ENCODE data around the gene C1orf116.

The C1orf116 gene

DNA sequence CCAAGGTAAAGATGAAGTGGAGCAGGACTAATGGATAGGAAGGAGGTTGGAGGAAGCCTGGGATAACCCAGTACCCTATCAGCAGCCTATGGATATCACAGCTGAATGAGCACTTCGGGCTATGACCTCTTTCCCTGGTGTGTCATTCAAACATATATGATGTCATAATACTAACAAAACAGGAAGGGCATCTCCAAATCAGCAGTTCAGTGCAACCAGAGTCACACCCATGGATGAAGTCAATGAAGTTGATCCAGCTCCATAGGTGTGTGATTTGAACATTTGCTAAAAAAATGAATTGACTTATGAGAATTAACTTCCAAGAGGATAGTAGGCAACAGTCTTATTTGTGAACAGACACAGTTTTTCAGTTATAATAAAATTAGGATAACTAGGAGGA lies 1.7 kb upstream of the C1orf116 start:
- no peak for DNase-seq

DNA sequence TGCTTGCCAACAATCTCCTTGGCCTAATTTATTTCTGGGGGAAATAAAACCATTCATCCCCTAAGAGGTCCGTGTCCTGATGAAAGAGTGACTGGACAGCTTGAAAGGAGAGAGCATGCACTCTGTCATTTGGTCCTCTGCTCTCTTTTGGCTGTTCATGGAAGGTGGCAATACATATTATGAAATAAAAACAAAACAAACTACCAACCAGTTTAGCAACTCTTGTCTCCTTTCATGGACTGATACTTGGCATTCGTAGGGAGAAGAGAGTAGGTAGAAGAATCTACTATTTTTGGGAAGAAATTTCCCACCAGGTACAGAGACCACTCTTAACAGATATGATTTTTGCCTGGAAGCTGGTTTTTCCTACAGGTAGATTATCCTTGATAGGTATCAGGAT lies 746 bp upstream of the C1orf116 start:
- DNase-seq = no peak

DNA sequence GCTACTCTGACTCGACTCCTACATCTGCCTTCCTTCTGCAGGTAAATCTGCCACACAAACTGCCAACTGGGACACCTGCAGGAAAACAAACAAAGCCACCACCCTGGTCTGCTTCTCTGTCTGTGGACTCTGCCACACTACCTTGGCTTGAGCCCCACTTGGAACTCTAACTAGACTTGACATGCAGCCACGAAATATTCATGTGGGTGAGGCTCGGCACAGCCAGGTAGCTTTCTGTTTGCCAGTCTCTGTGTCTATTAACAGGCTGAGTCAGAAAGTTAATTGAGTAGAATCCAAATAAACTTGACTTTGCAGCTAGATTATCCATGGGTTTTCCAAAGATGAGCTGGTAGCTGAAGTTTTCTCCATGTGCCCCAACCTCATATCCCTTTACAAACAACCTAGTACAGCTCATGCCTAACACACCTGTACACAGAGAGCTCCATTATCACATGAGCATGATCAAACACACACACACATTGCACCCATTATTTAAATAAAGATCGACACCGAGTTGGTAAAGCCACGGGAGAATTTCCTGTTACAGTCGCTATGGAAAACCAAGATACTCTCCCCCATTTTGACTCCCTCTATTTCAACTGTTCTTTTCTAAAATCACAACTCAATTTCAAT lies 808 bp downstream of the C1orf116 start:
- no peak for DNase-seq

DNA sequence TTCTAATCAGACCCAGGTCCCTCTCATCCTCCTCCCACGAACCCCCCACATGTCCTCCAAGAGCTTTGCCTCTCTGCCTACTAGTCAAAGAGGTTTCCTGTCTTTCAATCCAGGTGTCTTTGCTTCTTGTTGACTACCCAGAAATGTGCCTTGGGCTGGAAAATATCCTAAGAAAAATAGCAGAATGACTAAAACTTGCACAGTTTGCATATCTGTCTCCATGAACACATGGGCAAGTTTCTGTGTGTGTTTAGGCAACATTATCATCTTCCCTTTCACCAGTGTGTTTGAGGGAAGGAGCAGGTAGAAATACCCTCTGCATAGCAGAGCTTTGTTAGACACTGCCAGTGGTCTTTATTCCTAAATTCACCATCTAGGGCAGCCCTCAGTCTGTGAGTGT lies 1.5 kb downstream of the C1orf116 start:
- DNase-seq = no peak

DNA sequence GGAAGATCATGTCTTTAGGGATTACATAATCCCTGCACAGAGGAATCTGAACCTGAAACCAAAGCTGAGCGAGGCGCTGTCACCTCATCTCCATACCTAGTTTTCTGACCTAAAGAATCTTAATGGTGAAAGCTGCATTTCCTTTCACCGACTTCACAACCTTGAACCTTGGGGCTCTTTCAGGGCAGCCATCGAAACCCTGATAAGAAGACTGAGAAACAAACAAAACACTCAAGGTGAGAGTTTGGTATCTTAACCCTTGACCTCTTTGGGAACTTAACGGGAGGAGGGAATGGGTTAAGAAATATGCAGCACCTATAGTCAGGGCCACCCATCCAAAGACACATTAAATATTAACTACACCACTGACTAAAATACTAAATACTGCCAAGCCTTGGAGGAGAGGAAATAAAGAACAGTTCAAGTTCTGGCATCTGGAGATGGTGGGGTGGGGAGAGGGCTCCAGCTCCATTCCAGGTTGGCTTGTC lies 2.0 kb downstream of the C1orf116 start:
- no peak for DNase-seq

DNA sequence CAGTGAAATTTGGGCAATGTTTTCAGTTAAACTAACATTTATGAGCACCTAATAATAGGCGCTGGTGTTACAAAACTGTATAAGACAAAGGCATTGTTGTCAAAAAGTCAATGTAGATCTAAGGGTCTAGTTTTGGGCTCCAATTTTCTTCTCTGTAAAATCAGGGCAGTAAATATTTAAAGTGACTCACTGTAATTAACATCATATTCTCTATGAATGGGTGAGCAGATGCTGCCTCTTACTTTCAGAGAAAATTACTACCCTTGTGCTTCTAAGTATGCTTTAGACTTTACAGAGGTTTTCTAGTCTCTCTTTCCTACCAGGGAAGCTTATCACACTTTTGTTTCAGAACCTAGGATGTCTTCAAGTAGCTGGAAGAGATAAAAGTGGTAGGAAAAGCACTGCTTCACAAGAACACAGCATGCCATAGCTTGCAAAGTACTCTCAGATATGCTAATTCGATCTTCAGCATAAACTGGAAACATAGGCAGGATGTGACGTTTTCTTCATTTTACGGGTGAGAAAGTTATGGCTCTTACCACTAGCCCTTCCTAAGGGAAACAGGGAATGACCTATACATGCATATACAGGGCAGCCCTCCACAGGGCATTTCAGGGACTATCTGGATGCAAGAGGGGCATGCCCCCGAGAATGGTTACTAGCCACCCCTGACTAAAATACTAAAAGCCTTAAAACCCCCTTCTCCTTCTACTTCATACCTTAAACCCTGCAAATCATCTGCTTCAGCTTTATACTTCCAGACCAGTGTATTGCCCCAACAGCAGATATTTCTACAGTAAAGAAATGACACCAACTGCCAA lies 2.6 kb downstream of the C1orf116 start:
- no peak for DNase-seq

DNA sequence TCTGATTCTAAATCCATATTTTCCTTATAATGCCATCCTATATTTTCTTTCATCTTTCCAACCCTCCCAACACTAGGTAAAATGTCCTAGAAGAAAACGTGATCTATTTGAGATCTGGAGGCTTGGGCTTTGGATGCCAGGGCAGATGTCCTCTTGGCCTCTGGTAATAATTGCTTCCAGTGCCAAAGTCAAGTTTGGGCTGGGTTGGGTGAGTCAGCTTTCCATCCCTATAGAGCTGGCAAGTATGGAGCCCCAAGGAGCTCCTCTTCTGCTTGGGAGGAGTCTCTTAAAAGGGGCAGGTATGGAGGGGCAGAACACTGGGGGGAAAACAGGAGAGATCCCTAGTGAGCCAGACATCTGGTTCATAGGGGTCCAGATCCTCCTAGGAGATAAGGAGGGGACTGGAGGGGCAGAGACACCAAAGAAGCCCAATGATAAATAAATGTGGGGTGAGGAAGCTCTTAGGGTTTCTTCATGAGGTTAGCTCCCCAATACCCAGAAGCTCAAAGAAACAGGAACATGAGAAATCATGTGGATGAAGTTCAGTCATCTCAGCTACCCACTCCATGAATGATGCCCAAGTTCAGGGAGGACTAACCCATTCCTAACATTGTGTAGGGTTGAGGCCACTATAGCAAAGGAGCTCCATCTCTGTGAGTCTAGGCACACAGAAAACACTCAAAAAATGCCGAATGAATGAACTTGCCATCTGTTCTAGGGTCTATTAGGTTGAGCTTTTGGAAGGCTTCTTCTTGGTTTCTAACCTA lies 3.5 kb downstream of the C1orf116 start:
- no peak for DNase-seq

DNA sequence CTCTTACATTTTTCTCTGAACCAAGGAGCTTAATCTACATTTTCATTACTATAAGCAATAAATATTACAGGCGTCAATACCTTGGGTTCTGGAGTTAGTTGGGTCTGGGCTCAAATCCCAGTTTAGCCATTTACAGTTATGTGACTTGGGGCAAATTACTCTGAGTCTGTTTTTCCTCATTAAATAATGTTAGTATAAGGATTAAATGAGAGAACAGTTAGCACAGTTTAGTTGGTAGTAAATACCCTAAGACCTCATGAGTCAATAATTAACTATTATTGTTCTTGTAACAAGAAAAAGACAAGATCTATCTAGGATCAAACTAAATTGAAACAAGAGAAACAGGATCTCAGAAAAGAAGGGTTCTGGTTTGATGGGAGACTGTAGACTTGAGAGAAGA lies 4.6 kb downstream of the C1orf116 start:
- DNase-seq = no peak

DNA sequence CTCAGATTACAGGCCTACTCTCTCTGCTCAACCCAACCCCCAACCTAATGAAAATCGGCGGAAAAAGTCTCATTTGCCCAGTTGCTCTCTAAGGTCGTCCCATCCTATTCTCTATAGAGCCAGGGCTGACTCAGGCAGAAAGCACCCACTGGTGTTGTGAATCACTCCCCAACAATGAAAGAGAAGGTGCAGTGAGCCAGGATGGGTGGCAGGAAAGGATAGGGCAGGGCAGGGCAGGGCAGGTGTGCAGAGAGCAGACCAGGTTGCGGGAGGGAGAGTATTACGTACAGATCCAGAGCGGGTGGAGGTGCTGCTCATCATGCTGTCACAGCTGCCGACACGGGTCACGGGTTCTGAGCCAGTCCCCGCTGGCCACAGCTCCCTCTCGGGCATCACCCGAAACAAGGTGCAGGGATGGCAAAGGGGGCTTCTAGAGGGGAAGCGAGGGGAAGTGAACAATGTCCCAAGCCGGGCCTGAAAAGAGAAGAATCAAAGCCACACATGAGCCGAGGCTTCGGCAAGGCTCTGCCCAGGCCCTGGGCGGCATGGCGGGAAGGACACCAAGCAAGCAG lies 5.3 kb downstream of the C1orf116 start:
- no peak for DNase-seq

DNA sequence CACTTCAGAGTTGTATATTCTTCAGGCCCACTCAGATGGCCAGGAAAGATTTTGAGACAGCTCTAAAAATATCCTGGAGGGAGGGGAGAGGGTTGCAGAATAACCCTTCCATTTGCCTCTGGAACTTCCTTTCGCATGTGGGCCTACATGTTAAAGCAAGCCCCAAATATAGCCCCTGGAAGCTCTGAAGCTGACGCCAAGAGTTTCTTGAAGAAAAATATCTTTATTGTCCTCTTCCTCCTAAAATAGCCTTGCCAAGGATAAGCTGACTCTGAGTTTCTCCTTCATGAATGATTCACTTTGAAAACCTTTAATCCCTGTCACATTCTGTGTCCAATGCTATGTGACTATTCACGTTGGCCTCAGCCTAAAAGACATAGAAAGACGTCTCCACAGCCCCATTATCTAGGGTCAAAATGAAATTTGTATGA lies 6.4 kb downstream of the C1orf116 start:
- DNase-seq = no peak

DNA sequence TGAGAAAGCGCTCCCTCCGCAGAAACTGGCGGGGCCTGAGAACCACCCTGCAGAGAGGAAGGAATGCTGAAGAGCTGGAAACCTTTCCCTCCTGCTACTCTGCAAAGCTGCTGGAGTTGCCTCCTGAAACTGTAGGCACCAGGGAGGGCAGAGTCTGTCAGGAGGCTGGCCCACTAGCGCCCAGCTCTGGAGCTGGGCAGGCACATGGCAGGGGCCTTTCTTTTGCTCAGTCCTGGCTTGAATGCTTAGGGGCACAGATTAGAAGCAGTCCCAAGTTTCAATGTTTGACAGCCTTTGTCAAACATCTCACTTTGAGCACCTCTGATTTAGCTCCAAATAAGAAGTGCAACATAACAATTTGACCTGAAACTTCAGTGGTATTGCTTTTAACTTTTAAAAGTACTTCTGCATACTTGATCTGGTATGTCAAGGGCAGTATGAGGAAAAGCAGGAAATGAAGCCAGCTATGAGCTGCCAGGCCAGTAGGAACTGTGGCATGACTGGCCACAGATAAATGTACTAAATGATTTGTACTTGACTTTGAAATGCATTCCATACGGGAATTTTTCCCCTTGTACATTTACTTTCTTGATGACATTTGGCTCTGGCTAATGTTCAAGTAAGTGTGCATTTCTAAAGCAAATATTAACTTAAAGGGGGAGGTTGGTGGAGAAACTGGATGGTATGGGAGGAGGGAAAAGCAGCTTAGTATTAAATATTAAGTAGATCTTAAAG lies 7.2 kb downstream of the C1orf116 start:
- DNase-seq = no peak

DNA sequence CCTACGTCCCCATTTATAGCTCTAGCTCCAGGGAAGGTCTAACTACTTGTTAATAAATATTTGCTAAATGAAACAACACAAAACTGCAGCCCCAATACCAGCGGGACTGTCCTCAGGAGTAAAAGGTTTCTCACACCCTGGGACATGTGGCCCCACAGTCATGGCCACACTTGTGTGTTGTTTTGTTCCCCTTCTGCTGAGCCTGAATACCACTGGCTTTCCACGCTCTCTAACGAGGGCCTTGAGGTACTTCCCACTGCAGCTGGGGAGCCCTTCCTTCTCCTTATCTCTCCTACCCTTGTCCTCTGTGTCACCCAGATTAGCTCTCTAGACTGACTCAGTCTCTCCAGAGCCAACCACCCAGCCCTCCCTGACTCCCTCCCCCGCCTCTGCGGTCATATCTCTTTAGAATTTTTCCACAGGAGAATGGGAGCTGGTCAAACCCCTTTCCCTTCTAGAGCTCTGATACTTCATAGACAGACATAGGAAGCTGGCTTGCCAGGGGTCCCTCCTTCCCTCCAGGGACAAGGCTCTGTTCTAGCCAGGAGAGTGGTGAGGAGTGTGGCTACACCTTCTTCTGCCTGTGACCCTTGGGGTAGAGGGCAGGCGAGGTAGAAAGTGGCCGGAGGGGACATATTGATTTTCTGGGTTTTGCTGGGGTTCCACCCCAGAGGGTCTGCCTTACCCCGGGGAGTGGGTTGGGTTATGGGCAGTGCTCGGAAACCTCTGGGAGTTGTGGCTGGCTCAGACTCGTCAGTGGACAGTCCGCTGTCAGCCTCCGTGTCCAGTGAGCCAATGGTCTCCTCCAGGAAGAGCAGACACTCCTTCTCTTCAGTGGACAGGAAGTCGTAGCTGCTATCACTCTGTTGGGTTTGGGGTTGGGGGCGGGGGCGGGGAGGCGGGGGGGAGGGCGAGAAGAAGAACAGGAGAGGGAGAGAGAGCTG lies 8.1 kb downstream of the C1orf116 start:
- DNase-seq = no peak

DNA sequence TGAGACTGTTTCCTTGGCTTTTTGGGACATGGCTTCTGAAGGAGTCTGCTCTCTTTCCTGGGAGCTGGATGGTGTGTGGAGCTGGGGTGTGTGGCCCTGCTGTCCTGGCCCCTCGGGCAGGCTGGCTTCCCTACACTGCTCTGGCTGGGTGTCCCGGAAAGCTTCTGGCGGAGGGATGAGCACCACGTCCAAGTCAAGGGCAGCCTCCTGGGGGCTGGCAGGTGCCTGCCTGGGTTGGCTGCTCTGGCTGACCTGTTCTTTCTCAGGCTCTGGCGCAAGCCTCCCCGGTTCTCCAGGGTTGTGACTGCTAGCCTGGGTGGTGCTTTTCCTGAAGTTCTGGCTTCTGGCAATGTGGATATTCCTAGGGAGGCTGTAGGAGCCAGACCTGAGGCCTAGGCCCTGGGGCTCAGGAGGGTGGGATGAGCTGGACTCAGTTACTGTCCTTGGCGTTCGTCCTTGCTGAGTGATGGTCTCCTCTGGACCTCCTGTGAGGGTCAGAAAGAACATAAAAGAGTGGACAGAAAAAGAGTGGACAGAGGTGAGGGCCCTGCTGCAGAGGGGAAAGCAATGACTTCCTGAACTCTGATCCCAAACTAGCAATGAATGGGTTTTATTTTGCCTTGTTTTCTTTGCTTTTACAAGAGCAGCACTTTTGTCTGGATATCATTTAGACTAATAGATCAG lies 9.4 kb downstream of the C1orf116 start:
- no peak for DNase-seq

DNA sequence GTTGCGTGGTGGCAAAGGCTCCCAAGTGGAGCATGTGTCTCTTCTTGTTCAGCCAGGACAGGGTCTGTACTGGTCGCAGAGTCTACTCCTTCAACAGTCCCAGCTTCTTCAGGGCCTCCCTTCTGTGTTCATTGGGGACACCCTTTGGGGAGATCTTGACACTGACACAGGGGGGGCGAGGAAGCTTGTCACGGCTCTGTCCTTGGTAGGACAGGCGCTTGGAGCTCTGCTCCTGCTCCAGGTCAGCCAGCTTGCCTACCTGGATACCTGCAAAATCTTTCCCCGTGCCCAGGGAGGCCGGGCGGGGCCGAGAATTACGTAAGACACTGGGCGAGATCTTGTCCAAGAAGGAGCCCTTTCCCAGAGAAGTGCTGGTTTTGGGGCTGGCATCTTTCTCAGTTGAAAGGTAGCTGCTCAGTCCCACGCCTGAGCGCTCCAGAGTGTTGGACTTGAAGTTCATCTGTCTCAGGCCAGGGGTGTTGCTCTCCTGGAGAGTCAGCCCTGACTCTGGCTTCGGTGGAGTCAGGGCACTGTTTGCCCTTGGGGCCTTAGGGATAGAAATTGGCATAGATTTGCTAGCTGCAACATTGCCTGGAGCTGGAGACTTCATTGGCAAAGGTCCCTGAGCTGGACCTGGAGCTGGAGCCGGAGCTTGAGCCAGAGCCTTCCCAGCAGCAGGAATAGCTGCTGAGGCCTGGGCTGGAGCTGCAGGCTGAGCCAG lies 10.5 kb downstream of the C1orf116 start:
- no peak for DNase-seq

DNA sequence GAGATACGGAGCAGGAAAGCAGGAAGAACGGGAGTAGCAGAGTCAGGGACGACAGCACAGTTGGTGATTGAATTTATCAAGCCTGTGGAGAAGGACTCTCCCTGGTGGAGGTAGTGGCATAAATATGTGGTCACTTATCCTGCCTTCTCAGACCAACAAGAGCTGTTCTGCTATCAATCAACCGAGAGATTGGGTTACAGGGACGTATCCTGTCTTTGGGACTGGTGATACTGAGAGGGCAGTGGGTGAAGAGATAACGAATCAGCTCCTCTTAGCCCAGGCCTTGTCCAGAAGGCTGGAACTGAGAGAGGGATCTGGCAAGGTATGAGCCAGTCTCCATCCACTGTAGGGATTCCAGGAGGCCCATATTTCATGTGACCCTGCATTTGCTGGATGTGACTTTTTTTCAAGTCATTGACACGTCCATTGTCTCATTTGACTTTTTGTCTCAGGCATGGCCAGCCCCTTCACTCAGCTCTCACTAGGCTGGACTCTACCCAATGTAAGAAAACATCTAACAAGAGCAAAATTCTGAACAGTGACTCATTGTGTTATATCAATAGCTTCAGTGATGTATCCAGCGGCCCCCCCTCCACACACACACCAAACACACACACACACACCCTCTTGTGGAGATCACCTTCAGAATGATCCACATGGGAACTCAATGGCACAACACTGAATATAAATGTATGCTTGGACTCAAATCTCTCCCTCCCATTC lies 11.3 kb downstream of the C1orf116 start:
- no peak for DNase-seq

DNA sequence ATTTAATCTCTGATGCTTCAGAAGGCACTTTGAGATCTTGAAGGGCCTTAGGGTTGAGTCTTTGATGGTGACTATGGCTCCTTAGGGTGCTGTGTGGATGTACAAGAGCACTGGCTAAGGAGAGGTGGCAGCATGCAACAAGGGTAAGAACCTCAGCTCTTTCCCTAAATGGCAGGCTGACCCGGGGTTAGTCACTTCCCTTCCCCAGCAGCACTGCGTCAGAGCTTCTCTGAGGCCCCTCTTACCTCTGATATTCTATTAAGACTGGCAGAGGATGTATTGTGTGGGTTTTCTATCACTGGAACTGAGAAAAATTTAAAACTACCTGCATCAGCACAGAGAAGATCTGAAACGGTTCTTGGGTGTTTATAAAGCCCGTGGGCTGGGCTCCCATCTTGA lies 11.8 kb downstream of the C1orf116 start:
- DNase-seq = no peak

DNA sequence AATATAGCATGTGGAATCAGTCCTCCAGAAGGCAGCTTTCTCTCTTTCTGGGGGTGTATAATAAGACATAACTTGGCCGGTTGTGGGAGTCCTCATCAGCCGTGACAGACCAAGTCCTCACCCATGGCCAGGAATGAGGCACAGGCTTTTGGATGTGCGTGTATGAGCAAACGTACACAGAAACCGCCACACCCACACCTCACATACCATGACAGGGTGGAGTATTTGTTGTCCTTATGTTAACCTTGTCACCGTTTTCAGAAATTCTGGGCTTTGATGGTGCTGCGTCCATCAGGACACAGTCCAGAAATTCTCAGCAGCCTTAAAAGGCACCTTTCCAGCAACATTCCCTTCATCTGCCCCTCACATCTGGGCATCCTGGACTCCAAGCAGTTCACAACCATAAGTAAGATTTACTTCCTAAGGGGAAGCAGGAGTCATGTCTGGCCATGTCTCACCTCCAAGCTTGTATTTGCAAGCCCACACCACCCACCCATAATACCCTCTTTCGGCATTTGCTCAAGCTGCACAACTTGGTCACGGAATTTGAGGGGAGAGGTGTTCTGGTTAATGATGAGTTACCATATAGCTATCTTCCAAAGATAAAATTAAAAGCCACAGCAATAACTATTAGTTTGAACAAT lies 12.4 kb downstream of the C1orf116 start:
- no peak for DNase-seq

DNA sequence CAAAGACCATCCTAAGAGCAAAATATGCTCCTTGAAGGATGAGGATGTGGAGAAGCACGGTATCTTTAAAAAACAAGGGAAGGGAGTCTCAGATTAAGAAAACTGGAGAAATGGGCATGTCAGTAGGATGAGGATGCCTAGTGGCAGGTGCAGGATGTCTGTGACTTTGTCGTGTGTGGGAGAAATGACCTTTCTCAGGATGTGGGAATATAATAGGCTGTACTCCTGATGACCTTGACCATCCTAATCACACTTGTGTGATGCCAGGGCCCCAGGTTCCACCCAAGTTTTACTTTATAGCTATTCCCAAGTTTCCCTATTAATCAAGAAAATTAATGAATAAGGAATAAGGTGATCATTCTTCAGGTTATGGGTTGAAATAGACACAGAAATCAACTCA lies 12.9 kb downstream of the C1orf116 start:
- no peak for DNase-seq

DNA sequence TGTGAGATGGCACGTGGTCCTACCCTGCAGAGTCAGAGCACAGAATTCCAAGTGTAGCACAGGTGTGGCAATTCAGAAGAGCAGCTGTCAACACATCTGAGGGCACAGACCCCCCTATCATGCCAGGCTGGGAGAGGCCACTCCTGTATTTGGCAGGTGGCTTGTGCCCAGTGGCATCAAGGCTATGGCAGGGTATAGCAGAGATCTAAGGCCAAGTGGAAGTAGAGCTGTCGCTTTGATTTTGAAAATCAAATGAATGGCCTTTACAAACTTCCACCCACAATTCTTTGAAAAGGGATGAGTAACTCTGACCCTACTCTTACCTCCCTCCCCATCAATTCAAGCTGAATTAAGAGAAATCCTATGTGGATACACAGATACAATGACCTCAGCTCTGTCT lies 13.4 kb downstream of the C1orf116 start:
- DNase-seq = no peak

Measured in effector CD8-positive, alpha-beta T cell (primary cell).